Measurements from ENCODE around the gene ADGRF3.
A peak's percentile ranks its signal among the peaks of the same experiment; 100 is the strongest.
"Not testable (repeated sequence)": the region's sequence is repeated elsewhere in the genome, so short reads cannot be mapped to it uniquely, and the experiment has no call there.

Gene ADGRF3

DNA sequence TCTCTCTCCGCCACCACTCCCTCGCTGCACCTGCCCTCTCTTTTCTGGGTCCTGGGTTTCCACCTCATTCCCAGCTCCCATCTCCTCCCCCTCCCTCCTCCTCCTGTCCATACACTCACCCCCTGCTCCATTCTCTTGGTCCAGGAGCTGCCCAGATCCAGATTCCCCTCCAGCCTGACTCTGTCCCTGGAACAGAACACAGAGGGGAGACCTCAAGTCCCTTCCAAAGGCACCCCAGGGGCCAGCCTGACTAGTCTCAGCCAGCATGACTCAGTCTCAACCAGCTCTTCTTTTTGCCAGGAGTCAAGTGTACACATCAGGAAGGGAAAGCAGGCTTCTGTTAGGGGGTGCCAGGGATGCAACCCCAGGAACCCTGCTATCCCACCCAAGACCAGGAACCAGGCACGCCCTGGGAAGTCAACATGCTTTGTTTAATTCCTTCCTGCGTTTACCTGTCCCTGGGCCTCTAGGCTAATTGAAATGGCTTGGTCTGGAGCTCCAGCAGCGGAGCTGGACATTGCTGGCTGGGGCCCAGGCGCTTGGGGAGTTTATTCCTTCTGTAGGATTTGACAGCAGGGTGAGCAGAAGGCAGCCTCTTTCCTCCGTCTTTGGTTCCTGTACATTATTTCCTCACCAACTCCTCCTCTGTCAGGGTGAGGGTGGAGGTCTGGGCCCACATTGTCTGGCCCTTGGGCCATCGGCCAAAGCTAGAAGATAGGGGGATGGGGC lies 29.0 kb downstream of the ADGRF3 start:
- no peak for DNase-seq

DNA sequence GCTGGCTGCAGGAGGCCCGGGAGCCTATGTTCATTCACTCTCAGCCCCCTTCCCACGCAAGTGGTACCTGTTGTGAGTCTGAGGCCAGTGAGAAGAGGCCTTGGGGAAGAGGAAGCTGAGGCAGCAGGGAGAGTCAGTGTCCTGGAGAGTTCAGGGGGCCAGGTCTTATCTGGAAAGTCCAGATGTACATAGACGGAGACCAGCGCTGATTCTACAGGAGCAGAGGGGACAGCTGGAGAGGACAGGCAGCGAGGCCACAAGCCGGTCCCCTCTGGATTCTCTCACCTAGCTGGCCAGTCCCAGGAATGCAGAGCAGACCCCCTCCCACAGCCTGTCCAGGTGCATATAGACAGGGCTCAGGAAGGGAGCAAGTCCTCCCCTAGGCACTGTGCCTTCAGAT lies 29.7 kb downstream of the ADGRF3 start:
- DNase-seq, result no peak

DNA sequence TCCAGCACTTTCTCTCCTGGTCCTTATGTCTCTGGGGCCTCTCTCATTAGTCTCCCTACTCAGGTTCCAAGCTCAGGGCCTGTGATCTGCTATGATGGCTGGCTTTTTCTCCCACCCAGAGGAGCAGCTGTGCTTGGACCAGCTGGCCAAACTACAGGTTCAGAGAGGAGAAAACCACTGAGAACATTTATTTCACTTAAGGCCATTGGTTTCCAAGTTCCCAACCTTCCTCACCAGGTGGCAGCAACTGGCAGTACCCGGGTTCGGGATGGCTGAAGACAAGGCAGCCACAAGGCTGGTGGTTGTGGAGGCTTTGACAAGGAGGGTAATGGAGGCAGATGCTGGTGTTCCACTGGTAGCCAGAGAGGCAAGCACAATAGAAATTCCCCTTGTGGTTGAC lies 30.5 kb downstream of the ADGRF3 start:
- DNase-seq, result no peak

DNA sequence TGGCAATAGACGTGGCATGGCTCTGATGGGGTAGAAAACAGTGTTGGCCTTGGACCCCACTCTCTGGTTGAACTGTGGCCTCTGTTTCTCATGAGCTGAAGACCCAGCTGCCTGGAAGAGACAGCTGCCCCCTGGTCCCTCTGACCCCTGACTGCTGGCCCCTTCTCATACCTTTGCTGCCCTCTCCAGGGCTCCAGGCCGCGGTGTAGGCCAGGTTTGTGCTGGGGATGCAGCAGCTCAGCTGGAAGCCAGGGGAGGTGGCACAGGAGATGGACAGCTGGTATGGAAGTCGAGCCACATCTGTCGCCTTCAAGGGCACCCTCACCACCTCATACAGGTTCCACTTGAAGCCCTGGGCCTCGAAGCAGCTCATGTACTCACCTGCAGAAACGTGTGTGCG lies 32.3 kb downstream of the ADGRF3 start:
- no peak for DNase-seq

DNA sequence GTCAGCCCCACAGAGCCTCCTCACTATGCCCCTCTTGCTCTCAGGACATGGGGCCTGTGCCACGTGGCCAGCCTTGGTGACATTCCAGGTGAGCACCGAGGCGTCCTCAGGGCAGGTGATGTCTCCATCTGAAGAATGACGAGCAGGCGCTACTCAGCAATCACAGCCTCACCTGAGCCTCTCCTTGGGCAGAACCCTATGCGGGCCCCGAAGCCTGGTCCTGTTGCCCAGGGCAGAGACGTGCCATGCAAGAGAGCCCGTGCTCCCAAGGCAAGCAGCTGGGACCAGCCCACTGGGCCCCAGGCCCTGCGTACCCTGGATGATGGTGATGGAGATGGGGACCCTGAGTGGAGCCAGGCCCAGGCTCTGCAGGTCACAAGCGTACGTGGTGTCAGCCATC lies 33.1 kb downstream of the ADGRF3 start:
- DNase-seq, result no peak

DNA sequence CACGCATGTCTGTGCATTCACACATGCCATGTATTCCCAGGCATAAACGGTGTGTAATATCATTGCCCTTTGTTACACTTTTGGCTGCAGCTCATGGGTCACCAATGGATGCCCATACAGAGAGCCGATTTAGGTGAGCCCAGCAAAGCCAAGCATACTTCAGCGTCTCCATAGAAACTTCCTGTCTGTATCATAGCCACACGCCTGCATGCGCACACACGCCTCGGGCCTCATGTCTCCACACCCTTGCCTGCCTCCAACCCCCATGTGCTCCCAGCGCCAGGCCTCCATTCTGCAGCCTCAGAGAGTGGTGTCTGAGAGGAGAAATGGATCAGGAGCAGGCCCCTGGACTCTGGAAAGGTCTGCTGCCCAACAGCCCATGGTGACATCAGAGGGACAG lies 34.1 kb downstream of the ADGRF3 start:
- no peak for DNase-seq

DNA sequence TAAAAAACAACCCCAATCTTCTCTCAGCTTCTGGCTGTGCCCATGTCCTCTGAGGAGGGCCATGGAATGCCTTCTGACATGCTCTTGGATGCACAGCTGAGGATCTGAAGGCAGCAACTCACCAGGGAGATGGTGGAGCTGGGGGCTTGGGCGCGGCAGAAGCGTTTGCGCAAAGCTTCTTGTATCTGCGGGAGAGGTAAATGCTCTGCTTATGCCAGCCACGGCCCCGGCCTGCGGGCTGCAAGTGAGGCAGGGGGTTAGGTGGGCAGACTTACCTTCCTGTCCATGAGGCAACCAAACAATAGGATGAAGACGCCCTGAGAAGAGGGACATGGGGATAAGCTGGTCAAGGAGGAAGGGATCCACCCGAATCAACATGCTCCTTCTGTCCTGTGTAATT lies 36.7 kb downstream of the ADGRF3 start:
- DNase-seq, result no peak

DNA sequence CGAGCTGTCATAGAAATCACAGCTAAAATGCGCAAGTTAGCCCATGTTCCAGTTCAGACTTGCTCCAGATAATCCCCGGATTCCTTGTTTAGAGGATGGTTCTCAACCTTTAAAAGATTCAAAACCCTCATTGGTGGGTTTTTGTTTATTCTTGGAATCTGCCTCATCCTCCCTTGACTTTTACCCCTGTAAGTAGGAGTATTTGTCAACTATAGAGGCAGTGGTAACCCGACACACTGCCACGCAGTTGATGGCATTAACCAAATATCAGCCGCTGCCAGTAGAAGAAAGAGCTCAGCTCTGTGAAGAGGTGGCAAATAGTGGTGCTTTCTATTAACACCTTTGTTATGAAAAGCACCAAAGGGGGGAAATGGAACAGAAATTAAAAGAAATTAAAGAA lies 41.0 kb downstream of the ADGRF3 start:
- no peak for DNase-seq

DNA sequence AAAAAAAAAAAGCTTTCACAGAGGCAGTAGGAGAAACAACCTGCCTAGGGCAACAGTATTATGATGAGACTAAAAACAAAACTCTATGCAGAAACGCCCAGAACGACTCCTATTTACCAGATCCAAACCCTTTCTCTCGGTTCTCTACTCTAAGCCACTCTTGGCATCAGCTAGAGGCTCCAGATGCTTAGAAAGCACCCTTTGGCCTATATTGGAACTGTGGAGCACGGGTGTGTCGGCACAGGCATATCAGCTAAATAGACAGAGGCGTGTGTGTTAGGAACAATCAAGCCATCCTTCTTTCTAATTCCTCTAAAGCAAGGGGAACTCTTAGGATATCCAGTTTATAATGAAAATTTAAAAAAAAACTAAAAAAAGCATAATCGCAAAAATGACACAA lies 41.5 kb downstream of the ADGRF3 start:
- DNase-seq, result not testable (repeated sequence)

DNA sequence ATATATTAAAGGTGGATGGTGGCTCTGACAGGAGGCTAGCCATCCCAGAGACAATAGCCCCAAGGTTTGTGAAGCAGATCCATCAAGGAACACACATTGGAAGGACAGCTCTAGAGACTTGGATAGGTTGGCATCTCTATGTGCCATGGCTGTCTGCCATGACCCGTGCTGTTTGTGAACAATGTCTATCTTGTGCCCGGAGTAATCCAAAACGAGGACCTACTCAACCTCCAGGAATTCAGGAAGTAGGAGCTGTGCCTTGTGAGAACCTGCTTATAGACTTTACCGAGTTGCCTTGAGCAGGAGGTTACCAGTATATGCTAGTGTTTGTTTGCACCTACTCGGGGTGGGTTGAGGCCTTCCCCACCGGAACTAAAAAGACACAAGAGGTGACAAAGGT lies 43.7 kb downstream of the ADGRF3 start:
- DNase-seq, result no peak

DNA sequence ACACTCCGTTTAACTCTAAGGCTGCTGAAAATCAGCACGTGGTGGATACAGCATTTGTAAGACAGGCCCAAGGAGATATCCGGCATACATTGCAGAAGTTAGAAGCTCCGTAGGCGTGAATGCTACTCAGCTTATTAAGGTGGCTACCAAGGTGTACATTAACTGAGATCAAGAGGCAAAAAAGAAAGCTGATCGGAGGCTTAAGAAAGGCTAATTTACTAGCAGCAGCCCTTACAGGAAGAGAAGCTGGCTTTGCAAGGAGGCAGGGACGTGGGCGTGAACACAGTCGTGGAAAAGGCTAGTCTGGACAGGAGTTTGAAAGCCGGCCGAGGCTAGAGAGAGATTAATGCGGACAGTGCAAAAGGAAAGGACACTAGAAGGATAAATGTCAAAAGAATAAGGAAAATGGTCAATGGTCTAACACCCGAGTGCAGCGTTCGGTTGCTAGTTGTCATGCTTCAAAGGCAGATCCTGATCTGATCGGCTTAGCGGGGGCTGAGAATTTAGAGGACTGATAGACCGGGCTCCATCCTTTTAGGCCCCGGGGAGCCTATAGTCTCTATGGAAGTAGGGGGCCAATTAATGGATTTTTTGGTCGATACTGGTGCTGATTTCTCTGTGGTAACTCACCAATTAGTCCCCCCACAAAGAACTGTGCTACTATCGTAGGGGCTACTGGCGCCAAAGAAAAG lies 46.2 kb downstream of the ADGRF3 start:
- peak; percentile 65 for DNase-seq

DNA sequence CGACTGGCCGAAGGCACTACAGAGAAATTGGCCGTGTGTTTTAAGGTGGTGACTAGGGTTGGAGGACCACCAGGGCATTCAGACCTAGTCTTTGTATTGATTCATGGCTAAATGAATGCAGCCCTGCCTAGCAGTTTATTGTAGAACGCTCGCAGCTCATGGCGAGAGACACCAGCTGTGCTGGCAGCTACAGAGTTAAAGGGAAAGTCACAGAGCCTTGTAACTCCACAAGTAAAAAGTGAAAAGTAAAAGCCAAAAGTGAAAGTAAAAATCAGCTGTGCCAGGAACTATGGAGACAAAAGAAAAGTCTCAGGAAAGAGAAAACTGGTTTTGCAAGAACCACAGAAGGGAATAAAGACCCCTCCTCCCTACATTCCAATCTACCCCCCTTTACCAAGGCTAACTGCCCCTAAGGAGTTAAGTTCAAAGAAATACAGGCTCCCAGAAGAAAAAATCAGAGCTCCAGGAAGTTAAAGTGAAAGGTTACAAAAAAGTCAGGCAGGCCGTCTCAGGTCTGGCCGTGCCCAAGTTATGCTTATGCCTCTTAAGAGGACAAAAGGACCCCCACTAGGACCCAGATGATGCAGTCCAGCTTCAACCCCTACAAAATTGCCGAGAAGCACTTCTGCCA lies 47.0 kb downstream of the ADGRF3 start:
- DNase-seq, result peak; percentile 81

DNA sequence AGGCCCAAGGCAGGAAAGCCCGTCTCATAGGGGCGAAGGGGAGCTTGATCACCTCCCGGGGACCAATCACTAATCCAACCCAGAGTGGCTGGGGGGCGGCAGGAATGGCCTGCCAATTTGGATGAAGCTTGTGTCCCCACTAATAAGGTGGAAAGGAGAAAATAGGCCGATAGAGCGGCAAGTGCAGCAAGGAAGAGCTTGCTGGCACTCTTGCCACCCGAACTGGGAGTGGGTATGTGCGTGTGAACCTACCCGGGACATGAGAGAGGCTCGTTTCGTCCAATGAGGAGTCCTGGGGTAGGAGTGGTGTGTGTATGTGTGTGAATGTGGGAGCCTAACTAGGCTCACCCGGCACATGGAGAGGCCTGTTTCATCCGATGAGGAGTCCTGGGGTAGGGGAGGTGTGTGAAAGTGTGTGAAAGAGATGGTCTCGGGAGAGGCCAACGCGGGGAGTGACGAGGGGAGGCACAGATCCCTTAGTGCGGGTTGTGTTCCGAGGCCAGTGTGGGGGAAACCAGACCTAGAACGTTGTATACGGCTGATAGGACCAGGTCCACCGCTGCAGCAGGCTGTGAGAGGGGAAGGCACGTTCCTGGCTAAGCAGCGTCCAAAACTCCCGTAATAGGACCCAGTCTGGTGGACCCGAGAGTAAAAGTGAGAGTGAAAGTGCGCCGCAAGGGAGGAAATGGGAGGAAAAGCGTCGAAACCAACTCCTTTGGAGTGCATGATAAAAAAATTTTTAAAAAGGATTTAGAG lies 47.8 kb downstream of the ADGRF3 start:
- peak; percentile 70 for DNase-seq

DNA sequence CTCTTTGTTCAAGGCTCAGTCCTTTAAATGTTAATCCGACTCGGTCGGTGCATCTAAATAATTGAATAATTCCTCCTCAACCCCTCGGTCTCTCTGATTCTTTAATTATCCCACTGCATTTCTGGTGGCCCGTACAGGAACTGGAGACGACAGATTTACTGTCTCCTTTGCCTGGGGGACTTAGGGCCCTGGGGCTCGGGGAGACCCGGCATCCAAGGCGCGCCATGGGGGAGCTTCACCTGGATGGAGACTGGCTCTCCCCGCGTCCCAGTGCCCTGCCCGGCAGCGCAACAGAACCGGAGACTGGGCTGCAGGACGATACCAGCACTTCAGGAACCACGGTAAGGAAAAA lies 48.3 kb downstream of the ADGRF3 start:
- DNase-seq, result peak; percentile 28

DNA sequence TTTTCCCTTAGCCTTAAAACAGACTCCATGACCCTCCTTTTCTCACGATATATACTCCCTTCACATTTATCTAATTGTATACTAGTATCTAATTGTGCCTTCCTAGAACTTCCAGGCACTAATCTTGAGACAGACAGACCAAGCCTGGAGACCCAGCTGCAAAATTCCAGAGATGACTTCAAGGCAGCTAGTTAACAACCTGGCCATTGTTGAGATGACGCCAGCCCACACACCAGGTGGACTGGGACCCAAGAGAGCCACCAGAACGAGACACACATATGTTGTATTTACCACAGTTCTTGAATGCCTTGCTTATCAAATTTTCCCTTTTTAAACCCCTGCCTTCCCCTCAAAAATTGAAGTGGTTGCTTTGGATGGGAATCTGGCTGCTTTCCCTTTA lies 49.5 kb downstream of the ADGRF3 start:
- no peak for DNase-seq

DNA sequence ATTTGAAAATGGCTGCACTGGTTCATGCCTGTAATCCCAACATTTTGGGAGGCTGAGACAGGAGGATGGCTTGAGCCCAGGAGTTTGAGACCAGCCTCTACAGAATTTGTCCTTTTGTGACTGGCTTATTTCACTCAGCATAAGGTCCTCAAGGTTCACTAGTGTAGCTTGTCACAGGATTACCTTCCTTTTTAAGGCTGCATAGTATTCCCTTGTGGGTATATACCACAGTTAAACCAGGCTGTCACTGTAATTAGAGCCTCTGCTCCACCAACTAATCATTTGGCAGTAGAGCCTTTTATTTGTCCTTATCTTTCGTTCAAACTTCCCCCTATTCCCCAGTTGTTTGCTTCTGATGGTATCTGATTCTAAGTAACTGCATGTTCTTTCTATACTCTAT lies 51.1 kb downstream of the ADGRF3 start:
- DNase-seq, result no peak

DNA sequence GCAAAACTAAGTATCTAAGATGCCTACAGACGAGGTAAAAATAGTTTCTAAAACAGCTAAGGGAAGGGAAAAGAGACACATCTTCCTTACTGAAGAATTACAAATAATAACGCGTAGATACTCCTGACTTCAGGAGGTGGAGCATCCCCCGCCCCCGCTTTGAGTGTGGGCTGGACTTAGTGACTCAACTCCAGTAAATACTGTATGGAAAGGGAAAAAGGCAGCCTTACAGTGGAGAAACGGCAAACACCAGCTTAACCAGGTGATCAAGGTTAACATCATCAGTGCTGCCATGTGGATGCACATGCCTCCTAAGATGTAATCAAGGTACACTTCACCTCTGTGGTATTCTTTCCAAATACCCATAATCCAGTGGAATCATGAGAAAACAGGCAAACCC lies 53.9 kb downstream of the ADGRF3 start:
- no peak for DNase-seq

DNA sequence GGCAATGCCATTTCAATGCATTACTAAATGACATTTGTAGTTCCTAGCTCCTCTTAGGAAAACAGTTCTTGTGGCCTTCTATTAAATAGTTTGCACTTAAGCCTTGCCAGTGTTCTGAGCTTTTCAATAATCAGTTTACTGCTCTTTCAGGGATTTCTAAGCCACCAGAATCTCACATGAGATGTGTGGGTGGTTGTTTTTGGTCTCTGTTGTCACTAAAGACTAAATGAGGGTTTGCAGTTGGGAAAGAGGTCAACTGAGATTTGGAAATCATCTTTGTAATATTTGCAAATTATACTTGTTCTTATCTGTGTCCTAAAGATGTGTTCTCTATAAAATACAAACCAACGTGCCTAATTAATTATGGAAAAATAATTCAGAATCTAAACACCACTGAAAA lies 56.6 kb downstream of the ADGRF3 start:
- DNase-seq, result no peak

DNA sequence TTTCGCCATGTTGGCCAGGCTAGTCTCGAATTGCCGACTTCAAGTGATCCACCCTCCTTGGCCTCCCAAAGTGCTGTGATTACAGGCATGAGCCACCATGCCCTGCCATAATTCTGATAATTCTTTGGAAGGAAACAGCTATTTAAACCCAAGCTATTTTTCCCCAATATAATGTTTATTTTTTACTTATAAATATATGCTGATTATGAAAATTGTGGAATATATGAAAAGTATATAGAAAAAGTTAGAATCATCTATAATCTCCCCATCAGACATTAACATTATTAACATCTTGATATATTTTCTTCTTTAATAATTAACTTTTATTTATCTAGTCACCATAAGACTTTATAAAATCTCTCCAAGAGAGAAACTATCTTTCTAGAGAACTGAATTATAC lies 60.7 kb downstream of the ADGRF3 start:
- no peak for DNase-seq

DNA sequence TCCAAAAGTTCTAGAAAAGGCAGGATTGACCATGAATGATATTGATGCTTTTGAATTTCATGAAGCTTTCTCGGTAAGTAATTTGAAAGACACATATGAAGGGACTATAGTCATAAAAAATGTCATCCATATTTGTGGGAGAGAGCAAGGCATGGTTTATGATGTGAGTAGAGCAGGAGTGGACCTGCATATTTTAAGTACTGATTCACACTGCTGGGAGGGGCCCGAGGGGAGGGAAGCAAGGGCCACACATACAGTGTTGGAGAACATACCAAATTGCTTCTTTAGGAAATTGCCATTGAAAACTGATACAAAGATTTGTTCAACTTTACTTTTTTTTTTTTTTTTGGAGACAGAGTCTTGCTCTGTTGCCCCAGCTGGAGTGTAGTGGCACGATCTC lies 62.5 kb downstream of the ADGRF3 start:
- no peak for DNase-seq

DNA sequence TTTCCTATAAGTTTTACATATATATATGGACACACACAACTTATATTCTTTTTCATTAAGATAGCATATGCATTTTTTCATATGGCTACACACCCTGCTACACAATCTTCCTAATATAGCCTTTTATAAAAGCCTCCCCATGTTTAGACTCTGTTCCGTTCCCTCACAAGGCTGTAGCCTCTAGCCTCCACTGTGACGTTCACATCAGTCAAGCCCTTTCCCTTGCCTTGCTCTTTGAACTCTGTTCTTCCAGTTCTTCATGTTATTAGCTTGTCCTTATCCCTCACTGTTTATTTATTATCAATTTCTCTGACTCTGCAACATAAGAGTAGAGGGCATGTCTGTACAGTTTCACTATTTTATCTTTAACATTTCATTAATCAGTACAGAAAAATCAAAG lies 63.0 kb downstream of the ADGRF3 start:
- DNase-seq, result no peak

DNA sequence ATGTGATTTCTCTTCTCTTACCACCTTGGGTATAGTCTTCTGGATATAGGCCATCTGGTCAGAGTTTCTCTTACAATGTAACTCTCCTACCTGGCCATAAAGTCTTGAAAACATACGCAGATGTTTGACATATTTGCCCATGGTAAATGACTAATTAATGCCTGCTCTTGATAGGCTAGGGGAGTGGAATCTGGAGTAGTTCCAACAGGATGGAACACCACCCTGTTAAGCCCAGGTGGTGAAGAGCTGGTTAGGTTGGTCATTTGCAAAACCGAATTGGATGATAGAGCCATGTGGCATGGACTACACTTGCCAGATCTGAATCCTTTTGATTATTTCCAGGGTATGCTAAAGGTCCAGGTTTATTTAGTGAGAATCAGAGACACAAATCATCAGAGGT lies 65.4 kb downstream of the ADGRF3 start:
- no peak for DNase-seq

DNA sequence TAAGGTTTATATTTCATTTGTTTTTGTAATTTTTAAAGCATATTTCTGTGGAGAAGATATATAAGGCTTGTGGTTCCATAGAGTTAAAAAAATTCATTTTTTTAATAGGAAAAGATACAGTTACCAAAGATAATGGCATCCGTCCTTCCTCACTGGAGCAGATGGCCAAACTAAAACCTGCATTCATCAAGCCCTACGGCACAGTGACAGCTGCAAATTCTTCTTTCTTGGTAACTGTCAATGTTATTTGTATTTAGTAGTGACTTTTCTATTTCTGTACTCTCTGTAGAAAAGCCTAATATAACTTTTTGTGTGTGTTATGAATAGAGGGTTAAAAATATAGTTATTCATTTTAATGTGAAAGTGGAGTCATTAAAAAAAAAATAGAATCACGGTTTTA lies 66.7 kb downstream of the ADGRF3 start:
- DNase-seq, result no peak

Measured in eye (tissue), 1 donor.